ENCODE measurements around the gene GPR158. TPM values are rescaled to one million over a fixed set of nuclear protein-coding genes. Genes with fewer than 3 reads are reported as not detected.

GPR158 gene
- total RNA-seq, 1 donor from 2014 or later = 0.10 TPM

DNA sequence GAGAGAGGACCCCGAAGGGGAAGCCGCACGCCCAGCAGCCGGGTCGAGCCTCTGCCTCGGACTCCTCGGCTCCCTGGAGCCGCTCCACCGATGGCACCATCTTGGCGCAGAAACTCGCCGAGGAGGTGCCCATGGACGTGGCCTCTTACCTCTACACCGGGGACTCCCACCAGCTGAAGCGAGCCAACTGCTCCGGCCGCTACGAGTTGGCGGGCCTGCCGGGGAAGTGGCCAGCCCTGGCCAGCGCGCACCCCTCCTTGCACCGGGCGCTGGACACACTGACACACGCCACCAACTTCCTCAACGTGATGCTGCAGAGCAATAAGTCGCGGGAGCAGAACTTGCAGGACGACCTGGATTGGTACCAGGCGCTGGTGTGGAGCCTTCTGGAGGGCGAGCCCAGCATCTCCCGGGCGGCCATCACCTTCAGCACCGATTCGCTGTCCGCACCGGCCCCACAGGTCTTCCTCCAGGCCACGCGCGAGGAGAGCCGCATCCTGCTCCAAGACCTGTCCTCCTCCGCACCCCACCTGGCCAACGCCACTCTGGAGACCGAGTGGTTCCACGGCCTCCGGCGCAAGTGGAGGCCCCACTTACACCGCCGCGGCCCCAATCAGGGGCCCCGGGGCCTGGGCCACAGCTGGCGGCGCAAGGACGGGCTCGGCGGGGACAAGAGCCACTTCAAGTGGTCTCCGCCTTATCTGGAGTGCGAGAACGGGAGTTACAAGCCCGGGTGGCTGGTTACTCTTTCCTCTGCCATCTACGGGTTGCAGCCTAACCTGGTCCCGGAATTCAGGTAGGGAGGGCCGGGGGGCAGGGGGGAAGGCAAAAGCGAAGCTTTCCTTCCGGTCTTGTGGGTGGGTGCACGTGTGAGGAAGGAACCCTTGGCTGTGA lies 973 bp downstream of the GPR158 start:
- DNase-seq (ENCODE audit: low spot score, unreplicated experiment) = peak; percentile 38
- TF ChIP-seq CTCF (IDR thresholded peaks at IDR 0.05; ENCODE audit: unreplicated experiment) = no peak

GRCh38 chr10:25176421-25176968 lies 1.7 kb downstream of the GPR158 start:
- peak overlapping the region; percentile 55 for H3K4me3 Mint-ChIP-seq (ENCODE audit: low read depth)
- H3K27me3 Mint-ChIP-seq = peaks cover 76% of the 10 kb centered on the region
- H3K4me1 Mint-ChIP-seq (ENCODE audit: low read depth) = peaks cover 12% of the 10 kb centered on the region
- TF ChIP-seq CTCF (IDR thresholded peaks at IDR 0.05; ENCODE audit: unreplicated experiment) = no peak
- no peaks in the 10 kb centered on the region for H3K36me3 Mint-ChIP-seq (ENCODE audit: insufficient read depth)
- H3K27ac Mint-ChIP-seq = no peak overlapping the region
- no peaks in the 10 kb centered on the region for H3K9me3 Mint-ChIP-seq (ENCODE audit: low read depth)
- no peak for DNase-seq (ENCODE audit: low spot score, unreplicated experiment)

More for the DNA sequence above, 973 bp downstream of the GPR158 start:
- H3K9me3 Mint-ChIP-seq (ENCODE audit: low read depth) = no peaks in the 10 kb centered on the region
- H3K27ac Mint-ChIP-seq = no peak overlapping the region
- peaks cover 76% of the 10 kb centered on the region for H3K27me3 Mint-ChIP-seq
- H3K36me3 Mint-ChIP-seq (ENCODE audit: insufficient read depth) = no peaks in the 10 kb centered on the region
- peaks cover 11% of the 10 kb centered on the region for H3K4me1 Mint-ChIP-seq (ENCODE audit: low read depth)
- peak overlapping the region; percentile 86 for H3K4me3 Mint-ChIP-seq (ENCODE audit: low read depth)

DNA sequence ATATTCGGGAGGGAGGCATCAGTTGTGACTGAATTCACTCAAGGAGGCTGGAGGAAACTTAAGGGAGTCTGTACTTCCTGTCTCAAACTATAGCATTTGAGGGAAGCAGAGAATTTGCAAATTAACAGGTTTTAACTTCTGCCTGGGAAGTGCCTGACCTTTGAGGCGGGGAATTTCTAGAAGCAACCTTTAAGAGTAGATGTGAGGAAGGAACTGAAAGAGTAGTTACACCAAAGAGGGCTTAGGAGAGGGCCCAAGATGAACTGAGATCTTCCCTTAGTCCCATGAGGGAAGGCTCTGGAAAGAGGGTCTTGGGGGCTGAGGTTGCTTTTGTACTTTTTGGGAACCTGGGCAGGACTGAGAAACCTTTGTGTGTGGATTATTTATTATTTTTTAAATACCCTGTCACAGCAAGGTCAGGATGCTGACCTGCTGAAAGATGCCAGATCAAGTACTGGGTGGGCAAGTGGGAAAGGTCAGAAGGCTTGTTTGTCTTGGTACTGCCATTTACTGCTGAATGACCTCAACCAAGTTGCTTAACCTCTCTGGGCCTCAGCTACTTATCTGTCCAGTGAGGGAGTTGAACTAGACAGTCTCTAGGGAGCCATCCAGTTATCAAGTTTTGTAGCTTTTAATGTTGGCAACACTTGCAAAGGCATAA lies 2.4 kb downstream of the GPR158 start:
- TF ChIP-seq CTCF (IDR thresholded peaks at IDR 0.05; ENCODE audit: unreplicated experiment) = no peak
- no peaks in the 10 kb centered on the region for H3K36me3 Mint-ChIP-seq (ENCODE audit: insufficient read depth)

DNA sequence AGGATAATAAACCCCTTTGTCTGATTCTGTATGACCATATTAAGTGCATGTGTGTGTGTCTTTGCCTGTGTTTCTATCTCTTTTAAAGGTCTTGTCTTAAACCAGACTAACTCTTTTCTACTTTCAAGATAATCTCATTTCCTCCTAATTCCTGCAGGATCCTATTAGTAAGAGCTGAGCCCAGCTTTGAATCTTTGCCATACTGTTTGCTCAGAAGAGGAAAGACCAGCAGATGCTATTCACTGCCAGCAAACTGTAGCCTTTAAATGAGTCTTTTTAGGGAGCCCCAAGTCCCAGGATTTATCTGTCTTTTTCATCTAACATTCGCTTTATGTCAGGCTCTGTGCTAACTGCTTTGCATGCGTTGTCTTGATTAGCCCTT lies 2.9 kb downstream of the GPR158 start:
- peaks cover 12% of the 10 kb centered on the region for H3K4me1 Mint-ChIP-seq (ENCODE audit: low read depth)
- H3K9me3 Mint-ChIP-seq (ENCODE audit: low read depth) = no peaks in the 10 kb centered on the region
- no peak overlapping the region for H3K27ac Mint-ChIP-seq
- H3K27me3 Mint-ChIP-seq = peaks cover 66% of the 10 kb centered on the region
- no peak overlapping the region for H3K4me3 Mint-ChIP-seq (ENCODE audit: low read depth)
- no peak for TF ChIP-seq CTCF (IDR thresholded peaks at IDR 0.05; ENCODE audit: unreplicated experiment)
- DNase-seq (ENCODE audit: low spot score, unreplicated experiment) = no peak
- H3K36me3 Mint-ChIP-seq (ENCODE audit: insufficient read depth) = no peaks in the 10 kb centered on the region

More for the DNA sequence above, 2.4 kb downstream of the GPR158 start:
- peaks cover 12% of the 10 kb centered on the region for H3K4me1 Mint-ChIP-seq (ENCODE audit: low read depth)
- no peak for DNase-seq (ENCODE audit: low spot score, unreplicated experiment)
- peak overlapping the region; percentile 55 for H3K4me3 Mint-ChIP-seq (ENCODE audit: low read depth)
- peaks cover 69% of the 10 kb centered on the region for H3K27me3 Mint-ChIP-seq
- no peaks in the 10 kb centered on the region for H3K9me3 Mint-ChIP-seq (ENCODE audit: low read depth)
- H3K27ac Mint-ChIP-seq = no peak overlapping the region

- H3K4me3 Mint-ChIP-seq (ENCODE audit: low read depth) = no peak overlapping the region
- H3K27ac Mint-ChIP-seq = no peak overlapping the region
- H3K27me3 Mint-ChIP-seq = peaks cover 62% of the 10 kb centered on the region
- H3K36me3 Mint-ChIP-seq (ENCODE audit: insufficient read depth) = no peaks in the 10 kb centered on the region
- no peak for DNase-seq (ENCODE audit: low spot score, unreplicated experiment)
- H3K9me3 Mint-ChIP-seq (ENCODE audit: low read depth) = no peaks in the 10 kb centered on the region
- H3K4me1 Mint-ChIP-seq (ENCODE audit: low read depth) = peaks cover 12% of the 10 kb centered on the region
- no peak for TF ChIP-seq CTCF (IDR thresholded peaks at IDR 0.05; ENCODE audit: unreplicated experiment)
These were observed 3.6 kb downstream of the GPR158 start for GRCh38 chr10:25178411-25178810.

All from progenitor cell of endocrine pancreas (in vitro differentiated cells).